Islet of Langerhans (tissue), 1 donor: ENCODE results near the gene PLBD2.

Source experiments
- FAIRE-seq: peaks from one replicate; lab custom pipeline; 2011; peaks lifted over from hg19 to GRCh38; lab: Jason Lieb, UNC

Gene PLBD2

DNA sequence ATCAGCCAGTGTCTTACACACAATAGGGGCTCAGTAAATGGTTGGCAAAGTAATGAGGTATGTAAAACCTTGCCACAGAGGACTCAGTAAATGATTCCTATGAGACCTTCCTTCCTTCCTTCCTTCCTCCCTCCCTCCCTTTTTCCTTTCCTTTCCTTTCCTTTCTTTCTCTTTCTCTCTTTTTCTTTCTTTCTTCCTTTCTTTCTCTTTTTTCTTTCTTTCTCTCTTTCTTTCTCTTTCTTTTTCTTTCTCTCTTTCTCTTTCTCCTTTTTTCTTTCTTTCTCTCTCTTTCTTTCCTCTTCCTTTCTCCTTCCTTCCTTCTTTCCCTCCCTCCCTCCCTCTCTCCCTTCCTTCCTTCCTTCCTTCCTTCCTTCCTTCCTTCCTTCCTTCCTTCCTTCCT is 37.8 kb downstream of the PLBD2 start:
- FAIRE-seq: no peak

DNA sequence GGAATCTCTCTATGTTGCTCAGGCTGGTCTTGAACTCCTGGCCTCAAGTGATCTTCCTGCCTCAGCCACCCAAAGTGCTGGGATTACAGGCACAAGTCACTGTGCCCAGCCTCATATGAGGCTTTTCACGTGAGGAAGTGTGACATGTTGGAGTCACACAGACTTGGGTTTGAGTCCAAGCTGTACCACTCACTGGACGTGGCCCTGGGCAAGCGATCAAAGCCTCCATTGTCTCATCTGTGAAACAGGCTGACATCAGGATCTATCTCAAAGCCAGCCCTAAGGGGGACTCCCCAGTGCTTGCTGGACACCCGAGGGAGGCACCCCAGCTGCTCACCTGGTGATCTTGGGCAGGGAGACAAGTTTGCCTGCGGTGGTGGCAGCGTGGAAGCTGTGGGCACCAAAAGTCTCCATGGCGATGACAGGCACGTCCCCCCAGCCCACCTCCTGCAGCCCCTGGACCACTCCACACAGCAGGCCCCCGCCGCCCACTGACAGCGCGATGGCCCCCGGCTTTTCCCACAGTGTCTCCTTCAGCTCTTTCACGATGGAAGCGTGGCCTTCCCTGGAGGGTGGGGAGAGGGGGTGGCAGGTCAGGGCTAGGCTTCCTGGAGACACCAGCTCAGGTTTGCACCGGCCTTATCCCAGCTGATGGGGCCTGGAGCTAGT is 38.6 kb downstream of the PLBD2 start:
- FAIRE-seq: no peak

DNA sequence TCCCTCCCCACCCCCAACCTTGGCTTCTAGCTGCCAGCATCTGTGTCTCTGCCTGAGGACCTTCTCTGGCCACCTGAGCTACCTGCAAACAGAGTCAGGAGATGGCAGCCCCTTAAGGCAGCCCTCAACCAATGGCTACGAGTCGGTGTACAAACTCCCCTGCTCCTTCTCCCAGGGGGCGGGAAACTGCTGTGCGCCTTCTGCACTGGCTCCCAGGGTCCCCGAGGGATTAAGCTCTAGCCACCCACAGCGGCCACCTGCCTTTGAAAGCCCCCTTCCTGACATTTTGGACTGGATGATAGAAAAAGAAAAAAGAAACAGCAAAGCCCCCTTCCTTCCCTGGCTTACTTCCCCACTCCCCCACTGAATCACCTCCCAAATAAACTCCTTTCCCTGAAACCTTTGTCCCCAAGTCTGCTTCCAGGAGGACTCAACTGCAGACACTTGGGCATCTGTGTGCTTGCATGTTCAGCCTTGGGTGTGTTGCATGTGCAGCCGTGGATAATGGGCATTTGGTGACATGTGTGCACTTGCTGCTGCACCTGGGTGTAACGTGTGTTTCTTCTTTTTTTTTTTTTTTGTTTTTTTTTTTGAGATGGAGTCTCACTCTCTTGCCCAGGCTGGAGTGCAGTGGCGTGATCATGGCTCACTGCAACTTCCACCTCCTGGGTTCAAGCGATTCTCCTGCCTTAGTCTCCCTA is 39.3 kb downstream of the PLBD2 start:
- FAIRE-seq: no peak

DNA sequence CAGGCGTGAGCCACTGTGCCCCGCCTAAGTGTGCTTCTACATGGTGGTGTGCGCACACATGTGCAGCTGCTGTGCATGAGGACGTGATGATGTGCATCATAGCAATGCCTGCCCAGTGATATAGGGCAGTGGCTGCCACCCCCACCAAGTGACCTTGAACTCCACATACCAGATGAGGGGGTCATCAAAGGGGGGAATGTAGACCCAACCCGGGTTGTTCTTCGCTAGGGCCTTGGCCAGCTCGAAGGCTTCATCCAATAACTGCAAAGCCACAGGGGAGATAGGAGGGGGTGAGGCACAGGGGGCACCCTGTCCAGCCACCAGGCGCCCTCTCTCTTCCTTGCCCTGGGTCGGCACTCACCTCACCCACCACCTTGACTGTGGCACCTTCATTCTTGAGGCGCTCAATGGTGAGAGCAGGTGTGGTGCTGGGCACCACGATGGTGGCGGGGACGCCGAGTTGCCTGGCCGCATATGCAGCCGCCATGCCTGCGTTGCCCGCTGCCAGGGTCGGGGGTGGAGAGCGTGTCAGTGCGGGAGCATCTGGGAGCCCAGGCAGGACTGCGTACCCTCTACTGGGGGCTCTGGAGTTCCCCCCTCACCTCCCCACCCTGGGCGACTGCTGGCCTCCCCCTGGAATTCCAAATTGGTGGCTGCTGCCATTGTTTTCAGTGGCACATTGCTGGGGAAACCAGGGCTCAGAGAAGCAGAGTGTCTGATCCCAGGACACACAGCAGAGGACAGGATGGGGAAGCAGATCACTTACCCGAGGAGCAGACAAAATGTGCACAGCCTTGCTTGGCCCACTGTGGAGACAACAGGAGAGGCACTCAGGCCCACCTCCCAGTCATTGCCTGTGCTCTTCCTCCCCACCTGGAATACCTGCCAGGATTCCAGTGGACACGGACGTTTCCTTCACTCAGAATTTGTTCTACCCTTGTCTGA is 40.2 kb downstream of the PLBD2 start:
- no peak for FAIRE-seq

DNA sequence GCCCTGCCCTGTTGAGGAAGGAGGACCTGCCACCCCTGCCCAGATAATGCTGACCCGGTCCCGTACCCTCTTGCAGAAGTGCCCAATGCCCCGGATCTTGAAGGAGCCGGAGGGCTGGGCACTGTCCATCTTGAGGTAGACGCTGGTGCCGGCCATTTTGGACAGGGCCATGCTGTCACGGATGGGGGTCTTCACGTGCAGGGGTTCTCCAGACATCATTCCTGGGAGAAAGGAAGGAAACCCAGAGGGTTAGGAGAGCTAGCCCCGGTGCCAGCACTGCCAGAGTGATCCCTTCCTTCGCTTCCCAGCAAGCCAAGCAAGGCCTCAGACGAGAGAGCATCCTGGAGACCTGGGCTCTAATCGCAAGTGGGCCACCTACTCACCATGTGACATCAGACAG is 41.1 kb downstream of the PLBD2 start:
- no peak for FAIRE-seq

DNA sequence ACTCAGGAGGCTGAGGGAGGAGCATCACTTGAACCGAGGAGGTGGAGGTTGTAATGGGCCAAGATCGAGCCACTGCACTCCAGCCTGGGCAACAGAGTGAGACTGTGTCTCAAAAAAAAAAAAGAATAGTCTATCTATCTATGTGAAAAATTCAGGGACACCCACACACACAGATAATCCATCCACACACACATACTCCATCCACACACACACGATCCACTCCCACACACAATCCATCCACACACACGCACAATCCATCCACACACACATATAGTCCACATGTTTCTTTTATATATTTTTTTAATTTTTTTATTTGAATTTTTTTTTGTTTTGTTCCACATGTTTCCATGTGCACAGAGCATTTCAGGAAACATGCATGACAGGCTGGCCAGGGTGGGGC is 42.0 kb downstream of the PLBD2 start:
- FAIRE-seq: no peak

DNA sequence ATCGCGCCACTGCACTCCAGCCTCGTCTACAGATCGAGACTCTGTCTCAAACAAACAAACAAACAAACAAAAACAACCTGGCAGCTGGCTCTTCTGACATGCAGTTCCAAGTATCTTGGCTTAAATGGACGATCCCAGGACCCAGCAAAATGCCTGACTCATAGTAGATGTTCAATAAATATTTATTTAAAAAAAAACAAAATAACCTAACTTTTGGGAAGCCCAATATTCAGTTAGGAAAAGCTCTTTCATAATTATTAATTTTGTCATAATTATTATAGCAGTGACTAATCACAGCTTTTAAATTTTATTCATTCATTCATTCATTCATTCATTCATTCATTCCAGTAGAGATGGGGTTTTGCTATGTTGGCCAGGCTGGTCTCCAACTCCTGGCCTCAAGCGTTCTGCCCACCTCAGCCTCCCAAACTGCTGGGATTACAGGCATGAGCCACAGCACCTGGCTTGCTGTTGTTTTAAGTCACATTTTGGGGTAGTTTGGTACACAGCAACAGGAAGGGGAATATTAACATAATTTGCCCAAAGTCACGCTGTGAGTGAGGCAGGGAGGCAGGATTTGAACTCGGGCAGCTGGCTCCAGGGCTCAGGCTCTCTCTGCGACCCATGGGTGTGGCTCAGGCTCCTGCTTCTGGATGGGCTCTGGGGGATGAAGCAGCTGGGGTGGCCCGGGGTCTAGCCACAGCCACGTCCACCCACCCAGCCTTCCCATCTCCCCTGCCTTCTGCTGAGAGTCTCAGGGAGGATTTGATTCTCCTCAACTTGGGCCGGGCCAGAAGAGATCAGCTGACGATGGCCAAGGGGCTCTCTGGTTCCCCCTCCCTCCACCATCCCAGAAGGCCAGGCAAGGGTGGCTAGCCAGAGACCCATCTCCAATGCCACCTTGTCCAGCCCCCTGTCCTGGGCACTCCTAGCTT is 42.9 kb downstream of the PLBD2 start:
- FAIRE-seq: no peak

DNA sequence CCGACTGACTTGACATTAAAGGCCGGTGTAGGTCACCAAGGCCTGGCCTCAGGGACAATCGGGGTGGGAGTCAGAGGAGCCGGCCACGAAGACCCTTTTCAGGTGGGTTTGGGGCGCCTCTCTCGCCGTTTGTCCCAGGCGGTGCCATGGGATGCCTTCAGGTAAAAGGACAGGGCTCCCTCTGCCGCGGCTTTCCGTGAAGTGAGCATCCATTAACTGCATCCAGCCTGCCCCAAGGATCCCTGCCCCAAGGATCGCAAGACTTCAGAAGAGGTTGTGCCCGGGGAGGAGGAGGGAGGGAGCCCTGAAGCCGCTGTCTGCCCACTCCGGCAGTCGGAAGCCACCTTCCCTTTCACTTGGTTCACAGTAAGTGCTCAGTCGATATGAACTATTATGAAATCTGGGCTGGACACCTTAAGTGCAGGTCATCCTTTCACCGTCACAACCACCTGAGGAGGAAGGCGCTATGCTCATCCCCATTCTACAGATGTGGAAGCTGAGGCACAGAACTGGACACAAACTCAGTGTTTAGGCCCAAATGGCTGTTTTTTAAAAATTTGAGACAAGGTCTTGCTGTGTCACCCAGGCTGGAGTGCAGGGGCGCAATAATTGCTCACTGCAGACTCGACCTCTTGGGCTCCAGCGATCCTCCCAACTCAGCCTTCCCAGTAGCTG is 44.3 kb downstream of the PLBD2 start:
- no peak for FAIRE-seq

DNA sequence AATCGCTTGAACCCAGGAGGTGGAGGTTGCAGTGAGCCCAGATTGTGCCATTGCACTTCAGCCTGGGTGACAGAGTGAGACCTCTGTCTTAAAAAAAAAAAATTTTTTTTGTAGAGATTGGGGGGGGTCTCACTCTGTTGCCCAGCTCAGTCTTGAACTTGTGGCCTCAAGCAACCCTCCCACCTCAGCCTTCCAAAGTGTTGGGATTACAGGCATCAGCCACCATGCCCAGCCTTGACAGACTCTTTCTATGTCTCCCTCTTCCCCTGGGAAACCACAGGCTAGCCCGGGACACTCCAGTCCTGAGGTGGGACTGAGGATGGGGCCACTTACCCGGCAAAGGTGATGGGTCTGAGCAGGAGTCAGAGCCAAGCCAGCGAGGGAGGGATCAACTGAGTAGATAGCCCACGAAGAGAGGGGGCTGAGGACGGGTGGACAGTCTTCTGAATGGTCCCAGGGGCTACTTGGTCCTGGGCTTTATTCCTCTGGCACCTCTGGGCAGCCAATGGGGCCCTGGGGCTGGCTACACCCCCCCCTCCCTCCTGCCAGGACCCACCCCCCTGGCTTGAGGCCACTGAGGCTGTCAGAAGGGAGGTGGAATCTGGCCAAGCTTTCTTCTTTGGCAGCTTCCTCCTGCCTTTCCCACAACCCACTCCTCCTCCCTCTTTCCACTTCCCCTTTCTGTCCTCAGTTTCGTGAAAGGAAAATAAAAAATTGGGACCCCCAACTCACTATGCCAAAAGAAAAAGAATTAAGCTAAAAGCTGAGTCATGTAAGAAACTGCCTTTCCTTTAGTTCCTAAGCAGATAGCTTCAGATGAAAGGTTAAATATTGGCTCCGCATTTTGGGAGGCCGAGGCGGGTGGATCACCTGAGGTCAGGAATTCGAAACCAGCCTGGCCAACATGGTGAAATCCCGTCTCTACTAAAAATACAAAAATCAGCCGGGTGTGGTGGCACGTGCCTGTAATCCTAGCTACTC is 45.3 kb downstream of the PLBD2 start, which contains the start of gene SDS:
Gene SDS, minus strand, starts transcription at position 453 of the 981 bp plus-strand sequence. CDS start 4,179 bp downstream, outside the sequence.
- FAIRE-seq: no peak

DNA sequence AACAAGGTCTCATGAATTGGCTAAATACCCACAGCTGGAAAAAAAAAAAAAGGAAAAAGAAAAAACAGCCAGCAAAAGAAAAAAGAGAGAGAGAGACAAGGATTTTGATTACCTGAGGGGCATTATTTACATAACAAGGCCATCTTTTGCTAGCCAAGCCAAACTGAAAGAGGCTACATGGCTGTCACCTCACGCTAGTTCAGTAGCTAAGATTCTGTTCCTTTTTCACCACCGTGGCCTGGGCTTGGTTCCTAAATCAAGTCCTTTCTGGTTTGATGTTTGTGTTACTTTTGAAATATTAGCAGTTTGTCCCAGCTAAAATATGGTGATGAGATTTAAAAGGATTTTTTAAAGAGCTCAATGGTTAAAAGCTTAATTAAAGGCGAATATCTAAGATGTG is 47.3 kb downstream of the PLBD2 start:
- FAIRE-seq: no peak

DNA sequence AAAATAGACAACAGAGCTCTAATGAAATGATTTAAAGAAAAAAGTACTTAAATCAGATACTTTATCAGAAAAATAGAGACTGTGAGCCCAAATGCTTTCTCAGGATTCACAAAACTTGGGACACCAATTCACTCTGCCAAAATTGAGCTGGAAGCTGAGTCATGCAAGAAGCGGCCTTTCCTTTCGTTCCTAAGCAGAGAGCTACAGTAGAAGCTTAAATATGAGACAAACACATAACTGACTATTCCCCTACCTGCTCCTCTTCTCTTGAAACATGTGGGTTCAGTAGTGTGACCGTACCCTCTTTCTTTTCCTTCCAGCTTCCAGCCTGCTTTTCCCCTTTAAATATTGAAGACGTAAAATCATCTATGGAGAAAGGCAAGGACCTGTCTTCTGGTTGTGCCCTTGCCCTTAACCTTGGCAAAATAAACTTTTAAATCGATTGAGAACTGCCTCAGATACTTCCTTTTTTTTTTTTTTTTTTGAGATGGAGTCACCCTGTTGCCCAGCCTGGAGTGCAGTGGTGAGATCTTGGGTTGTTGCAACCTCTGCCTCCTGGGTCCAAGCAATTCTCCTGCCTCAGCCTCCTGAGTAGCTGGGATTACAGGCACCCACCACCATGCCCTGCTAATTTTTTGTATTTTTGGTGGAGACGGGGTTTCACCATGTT is 49.7 kb downstream of the PLBD2 start:
- no peak for FAIRE-seq

DNA sequence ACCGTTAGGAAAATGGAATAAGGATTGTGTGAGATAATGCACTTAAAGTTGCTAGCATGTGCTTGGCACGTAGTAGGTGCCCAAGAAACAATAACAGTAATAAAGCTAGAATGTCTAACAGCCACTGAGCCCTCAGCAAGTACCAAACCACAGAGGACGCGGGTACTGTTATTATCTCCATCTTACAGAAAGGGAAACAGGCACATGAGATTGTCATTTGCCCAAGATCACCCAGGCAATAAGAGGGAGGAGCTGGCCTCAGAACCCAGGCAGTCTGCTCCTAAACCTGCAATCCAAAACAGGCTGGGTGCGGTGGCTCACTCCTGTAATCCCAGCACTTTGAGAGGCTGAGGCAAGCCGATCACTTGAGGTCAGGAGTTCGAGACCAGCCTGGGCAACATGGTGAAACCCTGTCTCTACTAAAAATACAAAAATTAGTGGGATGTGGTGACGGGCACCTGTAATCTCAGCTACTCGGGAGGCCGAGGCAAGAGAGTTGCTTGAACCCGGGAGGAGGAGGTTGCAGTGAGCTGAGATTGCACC is 50.4 kb downstream of the PLBD2 start:
- FAIRE-seq: no peak

DNA sequence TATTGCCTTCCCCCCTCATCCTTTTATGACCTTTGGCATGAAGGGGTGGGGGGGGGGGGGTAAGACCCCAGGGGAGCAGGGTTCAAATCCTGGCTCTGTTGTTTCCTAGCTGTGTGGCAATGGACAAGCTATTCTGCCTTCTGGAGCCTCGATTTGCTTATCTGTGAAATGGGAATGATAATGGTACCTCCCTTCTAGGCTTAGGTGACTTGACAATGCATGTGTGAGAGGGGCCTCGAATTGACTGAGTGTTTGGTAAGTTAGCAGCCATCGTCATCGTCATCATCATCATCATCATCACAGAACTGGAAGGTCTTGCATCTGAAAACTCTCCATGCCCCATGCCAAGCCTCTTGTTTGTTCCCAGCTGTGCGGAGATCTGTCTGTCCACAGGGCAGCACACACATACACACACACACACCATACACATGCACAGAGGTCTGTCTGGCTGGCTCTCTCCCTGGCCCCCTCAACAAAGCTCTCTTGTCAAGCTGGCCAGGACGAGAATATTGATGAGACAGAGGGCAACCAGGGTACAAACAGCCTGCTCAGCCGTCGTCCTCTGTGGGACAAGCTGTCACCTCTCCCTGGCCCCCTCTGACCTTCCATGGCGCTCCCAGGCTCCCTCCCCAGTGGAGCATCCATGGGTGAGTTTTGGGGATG is 51.2 kb downstream of the PLBD2 start:
- no peak for FAIRE-seq

DNA sequence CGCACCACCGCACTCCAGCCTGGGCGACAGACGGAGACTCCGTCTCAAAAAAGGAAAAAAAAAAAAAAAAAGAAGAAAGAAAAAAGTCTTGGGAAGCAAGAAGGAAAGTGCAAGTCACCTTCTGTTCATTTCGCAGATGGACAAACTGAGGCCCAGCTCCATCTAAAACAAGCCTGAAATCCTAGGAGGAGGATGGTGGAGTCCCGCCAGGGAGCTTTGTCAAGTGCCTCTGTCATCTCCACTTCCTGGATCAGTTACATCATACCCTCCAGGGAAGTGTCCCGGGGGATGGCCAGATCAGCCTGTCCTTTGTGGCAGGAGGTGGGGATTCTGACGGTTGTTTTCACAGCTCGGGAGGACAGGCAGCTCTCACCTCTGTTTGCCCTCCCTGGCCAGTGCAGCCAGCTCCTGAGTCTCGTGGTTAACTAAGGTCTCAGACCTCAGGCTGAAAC is 55.1 kb downstream of the PLBD2 start:
- no peak for FAIRE-seq

DNA sequence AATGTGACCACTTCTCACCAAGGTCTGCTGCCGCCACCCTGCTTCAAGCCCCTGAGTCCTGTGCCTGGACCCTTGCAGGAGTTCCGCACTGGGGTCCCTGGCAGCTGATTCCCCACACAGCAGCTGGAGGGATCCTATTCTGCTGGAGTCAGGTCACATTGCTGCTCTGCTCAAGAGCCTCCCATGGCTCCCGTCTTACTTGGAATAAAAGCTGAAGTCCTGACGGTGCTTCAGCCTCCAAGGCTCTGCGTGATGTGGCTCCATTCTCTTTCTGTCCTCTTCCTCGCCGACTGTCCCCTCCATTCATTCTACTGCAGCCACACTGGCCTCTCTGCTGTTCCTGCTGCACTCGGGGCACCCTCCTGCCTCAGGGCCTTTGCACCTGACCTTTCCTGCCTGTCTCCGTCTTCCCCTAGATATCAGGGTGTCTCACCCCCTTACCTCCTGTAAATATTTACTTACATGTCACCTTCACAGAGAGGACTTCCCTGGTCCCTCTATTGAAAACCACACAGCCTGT is 56.2 kb downstream of the PLBD2 start:
- no peak for FAIRE-seq

DNA sequence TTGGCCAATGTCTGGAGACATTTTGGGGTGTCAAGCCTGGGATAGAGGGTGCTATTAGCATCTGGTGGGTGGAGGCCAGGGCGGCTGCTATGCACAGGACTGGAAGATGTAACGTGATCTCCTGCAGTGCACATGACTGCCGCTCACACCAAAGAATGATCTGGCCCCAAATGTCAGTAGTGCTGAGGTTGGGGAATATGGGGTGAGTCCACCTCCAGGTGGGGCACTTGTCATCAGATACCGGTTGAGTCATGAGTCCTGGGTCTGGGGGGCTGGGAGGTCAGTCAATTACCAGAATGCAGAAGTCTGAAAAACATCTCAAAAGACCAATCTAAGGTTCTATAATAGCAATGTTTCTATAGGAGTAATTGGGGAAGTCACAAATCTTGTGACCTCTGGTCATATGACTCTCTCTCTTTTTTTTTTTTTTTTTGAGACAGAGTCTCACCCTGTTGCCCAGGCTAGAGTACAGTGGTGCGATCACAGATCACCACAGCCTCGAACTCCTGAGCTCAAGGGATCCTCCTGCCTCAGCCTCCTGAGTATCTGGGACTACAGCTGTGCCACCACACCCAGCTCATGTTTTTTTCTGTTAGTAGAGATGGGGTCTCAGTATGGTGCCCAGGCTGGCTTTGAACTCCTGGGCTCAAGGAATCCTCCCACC is 57.8 kb downstream of the PLBD2 start:
- no peak for FAIRE-seq

DNA sequence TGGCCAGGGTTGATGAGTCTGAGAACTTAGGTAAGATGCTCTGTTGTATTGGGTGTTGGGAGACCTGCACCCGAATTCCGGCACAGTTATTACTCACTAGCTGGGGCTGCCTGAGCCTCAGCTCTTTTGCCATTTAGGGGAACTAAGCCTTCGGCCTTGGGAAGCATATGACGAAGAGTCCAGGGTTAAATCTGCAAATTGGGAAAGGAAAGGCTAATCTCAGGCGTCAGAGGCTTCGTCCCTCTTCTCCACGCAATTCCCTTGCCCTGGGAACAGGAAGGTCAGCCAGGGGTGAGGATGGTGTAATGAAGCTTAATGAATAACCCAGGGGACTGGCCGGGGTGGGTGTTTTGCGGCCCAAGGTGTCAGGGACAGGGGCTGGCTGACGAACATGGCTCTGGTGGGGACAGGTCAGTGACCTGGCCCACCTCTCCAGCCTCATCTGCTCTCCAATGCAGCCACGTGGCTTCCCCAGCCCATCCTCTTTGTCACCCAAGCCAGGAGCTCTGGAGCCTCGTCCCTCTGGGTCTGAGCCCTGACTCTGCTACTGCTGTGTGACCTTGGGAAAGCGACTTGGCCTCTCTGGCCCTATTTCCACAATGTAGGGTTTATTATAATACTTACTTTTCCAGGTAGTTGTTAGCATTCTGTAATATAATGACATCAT is 60.0 kb downstream of the PLBD2 start:
- no peak for FAIRE-seq
